HepG2 (cell line): ENCODE data around the gene MTCL1.

Experiments used
- CC2D1A ChIP-seq: sonication (generic); formaldehyde crosslinking; IDR thresholded peaks from 2 replicates; pipeline ENCODE4 v1.8.1; 2023; ENCODE audit warnings: mild to moderate bottlenecking, missing genetic modification reagents
- POLR2A ChIP-seq, 2 experiments: IDR thresholded peaks; 2 replicates each; pipeline ENCODE4 v1.6.1; 2011; ENCODE audit warnings: low read depth in 2 of 2, low read length in 2 of 2, mild to moderate bottlenecking in 1 of 2, moderate library complexity in 1 of 2; ENCODE audit not compliant: insufficient read depth in 1 of 2
- POLR2AphosphoS2 ChIP-seq: IDR thresholded peaks from 2 replicates; pipeline ENCODE4 v1.6.1; 2011; ENCODE audit warnings: low read depth, low read length, improper control_type of control experiment
- SMC3 ChIP-seq: IDR thresholded peaks from 2 replicates; pipeline ENCODE4 v1.6.1; 2011; ENCODE audit warnings: low read length, improper control_type of control experiment
- ZNF562 ChIP-seq: sonication (generic); formaldehyde crosslinking; IDR thresholded peaks from 2 replicates; pipeline ENCODE4 v1.8.0; 2022; ENCODE audit warnings: missing genetic modification reagents, borderline replicate concordance
- ZNF670 ChIP-seq: sonication (generic); formaldehyde crosslinking; IDR thresholded peaks from 2 replicates; pipeline ENCODE4 v1.8.0; 2022; ENCODE audit warnings: mild to moderate bottlenecking, missing genetic modification reagents, borderline replicate concordance
- ZNF775 ChIP-seq: sonication (generic); formaldehyde crosslinking; IDR thresholded peaks from 2 replicates; pipeline ENCODE4 v1.4.0; 2020; ENCODE audit warnings: missing genetic modification reagents, mild to moderate bottlenecking, moderate library complexity, borderline replicate concordance
- ZSCAN30 ChIP-seq: sonication (generic); formaldehyde crosslinking; IDR thresholded peaks from 2 replicates; pipeline ENCODE4 v1.5.0; 2020; ENCODE audit warnings: mild to moderate bottlenecking, missing genetic modification reagents
- TF ChIP-seq, protein P1 (sequence below), 2 experiments: sonication (generic) in 1 of 2; formaldehyde crosslinking in 1 of 2; IDR thresholded peaks; 2 replicates each; pipeline versions ENCODE4 v1.4.0 to v1.6.1; 2018 to 2020; ENCODE audit warnings: missing genetic modification reagents in 2 of 2, borderline replicate concordance in 1 of 2, low read depth in 1 of 2, mild to moderate bottlenecking in 1 of 2, missing biosample characterization in 1 of 2
- TF ChIP-seq, protein P2 (sequence below): sonication (generic); formaldehyde crosslinking; IDR thresholded peaks from 2 replicates; pipeline ENCODE4 v1.5.0; 2020; ENCODE audit warnings: mild to moderate bottlenecking, missing genetic modification reagents, moderate library complexity
- TF ChIP-seq, protein P3 (sequence below): IDR thresholded peaks from 2 replicates; pipeline ENCODE4 v1.6.1; 2016

DNA sequence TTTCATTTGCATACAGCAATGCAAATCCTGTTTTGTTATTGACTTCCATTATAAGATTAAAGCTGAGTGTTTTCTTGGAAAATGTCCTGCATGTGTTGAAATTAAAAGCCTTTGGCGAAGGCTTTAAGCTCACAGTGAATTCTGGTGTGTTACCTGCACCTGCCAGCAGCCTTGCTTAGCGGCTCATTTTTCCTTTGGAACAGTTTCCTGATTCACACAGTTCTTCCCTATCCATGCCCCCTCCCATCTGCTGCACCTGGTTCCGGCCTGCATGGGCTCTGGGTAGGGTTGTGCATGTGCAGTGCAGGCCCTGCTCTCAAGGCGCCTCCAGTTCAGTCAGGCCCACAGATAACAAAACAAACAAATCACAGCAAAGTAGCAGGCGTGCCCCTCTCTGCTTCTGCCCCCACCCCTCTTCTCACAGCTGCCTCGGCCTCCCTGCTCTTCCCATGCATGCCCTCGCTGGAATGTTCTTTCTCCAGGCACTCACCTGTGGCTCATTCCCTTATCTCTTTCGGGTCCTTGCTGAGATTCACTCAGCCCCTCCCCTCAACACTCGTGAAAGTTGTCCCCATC lies 15.8 kb downstream of the MTCL1 start:
- TF ChIP-seq, protein P1, sequence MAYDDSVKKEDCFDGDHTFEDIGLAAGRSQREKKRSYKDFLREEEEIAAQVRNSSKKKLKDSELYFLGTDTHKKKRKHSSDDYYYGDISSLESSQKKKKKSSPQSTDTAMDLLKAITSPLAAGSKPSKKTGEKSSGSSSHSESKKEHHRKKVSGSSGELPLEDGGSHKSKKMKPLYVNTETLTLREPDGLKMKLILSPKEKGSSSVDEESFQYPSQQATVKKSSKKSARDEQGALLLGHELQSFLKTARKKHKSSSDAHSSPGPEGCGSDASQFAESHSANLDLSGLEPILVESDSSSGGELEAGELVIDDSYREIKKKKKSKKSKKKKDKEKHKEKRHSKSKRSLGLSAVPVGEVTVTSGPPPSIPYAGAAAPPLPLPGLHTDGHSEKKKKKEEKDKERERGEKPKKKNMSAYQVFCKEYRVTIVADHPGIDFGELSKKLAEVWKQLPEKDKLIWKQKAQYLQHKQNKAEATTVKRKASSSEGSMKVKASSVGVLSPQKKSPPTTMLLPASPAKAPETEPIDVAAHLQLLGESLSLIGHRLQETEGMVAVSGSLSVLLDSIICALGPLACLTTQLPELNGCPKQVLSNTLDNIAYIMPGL (CRISPR knock-in tag; IDR thresholded peaks at IDR 0.05; ENCODE audit: borderline replicate concordance in 1 of 2, low read depth in 1 of 2): no peak
- TF ChIP-seq, protein P2, sequence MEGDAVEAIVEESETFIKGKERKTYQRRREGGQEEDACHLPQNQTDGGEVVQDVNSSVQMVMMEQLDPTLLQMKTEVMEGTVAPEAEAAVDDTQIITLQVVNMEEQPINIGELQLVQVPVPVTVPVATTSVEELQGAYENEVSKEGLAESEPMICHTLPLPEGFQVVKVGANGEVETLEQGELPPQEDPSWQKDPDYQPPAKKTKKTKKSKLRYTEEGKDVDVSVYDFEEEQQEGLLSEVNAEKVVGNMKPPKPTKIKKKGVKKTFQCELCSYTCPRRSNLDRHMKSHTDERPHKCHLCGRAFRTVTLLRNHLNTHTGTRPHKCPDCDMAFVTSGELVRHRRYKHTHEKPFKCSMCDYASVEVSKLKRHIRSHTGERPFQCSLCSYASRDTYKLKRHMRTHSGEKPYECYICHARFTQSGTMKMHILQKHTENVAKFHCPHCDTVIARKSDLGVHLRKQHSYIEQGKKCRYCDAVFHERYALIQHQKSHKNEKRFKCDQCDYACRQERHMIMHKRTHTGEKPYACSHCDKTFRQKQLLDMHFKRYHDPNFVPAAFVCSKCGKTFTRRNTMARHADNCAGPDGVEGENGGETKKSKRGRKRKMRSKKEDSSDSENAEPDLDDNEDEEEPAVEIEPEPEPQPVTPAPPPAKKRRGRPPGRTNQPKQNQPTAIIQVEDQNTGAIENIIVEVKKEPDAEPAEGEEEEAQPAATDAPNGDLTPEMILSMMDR (CRISPR knock-in tag): no peak
- TF ChIP-seq POLR2A (IDR thresholded peaks at IDR 0.05; ENCODE audit: insufficient read depth in 1 of 2, low read depth in 2 of 2, low read length in 2 of 2) (no peak), POLR2AphosphoS2 (no peak), ZNF562 (CRISPR knock-in tag) (no peak), ZSCAN30 (CRISPR knock-in tag) (no peak), CC2D1A (CRISPR knock-in tag) (no peak), ZNF670 (CRISPR knock-in tag) (no peak), SMC3 (no peak), ZNF775 (CRISPR knock-in tag) (no peak)
- TF ChIP-seq, protein P3, sequence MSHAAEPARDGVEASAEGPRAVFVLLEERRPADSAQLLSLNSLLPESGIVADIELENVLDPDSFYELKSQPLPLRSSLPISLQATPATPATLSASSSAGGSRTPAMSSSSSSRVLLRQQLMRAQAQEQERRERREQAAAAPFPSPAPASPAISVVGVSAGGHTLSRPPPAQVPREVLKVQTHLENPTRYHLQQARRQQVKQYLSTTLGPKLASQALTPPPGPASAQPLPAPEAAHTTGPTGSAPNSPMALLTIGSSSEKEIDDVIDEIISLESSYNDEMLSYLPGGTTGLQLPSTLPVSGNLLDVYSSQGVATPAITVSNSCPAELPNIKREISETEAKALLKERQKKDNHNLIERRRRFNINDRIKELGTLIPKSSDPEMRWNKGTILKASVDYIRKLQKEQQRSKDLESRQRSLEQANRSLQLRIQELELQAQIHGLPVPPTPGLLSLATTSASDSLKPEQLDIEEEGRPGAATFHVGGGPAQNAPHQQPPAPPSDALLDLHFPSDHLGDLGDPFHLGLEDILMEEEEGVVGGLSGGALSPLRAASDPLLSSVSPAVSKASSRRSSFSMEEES (CRISPR knock-in tag): no peak
